NCI-H345 (cell line): ENCODE data around the gene CREG2.

ENCODE experiments used
- DNase-seq: peaks from one replicate; lab custom pipeline; 2025; lab: John Stamatoyannopoulos, UW

CREG2 gene, protein sequence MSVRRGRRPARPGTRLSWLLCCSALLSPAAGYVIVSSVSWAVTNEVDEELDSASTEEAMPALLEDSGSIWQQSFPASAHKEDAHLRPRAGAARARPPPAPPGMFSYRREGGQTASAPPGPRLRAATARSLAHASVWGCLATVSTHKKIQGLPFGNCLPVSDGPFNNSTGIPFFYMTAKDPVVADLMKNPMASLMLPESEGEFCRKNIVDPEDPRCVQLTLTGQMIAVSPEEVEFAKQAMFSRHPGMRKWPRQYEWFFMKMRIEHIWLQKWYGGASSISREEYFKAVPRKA

GRCh38 chr2:101387151-101387834 is at the start of gene CREG2:
TSS of gene CREG2 (minus strand) at chr2:101387503. CDS start at chr2:101387457, 46 bp downstream.
- peak; percentile 75 for DNase-seq

- no peak for DNase-seq
Observed at GRCh38 chr2:101435001-101435862, 47.9 kb upstream of the CREG2 start.

GRCh38 chr2:101433465-101433864 is 46.2 kb upstream of the CREG2 start:
- DNase-seq, result no peak

- DNase-seq, result no peak
Observed at GRCh38 chr2:101432411-101433181, 45.3 kb upstream of the CREG2 start.

GRCh38 chr2:101431486-101431885 is 44.2 kb upstream of the CREG2 start:
- no peak for DNase-seq

DNA sequence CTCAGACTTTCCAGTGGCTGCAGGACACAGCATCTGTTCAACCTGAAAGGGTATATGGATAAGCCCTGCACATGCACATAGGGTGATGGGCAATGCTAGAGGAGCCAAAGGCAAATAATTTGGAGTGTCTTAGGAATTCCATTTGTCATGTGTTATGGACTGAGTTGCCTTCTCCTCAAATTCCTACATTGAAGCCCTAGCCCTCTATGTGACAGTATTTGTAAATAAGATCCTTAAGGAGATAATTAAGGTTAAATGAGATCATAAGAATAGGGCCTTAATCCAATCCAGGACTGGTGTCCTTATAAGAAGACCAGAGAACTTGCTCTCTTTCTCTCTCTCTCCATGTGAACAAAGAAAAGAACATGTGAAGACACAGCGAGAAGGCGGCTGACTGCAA is 42.9 kb upstream of the CREG2 start:
- no peak for DNase-seq

GRCh38 chr2:101429453-101429852 is 42.1 kb upstream of the CREG2 start:
- no peak for DNase-seq

DNA sequence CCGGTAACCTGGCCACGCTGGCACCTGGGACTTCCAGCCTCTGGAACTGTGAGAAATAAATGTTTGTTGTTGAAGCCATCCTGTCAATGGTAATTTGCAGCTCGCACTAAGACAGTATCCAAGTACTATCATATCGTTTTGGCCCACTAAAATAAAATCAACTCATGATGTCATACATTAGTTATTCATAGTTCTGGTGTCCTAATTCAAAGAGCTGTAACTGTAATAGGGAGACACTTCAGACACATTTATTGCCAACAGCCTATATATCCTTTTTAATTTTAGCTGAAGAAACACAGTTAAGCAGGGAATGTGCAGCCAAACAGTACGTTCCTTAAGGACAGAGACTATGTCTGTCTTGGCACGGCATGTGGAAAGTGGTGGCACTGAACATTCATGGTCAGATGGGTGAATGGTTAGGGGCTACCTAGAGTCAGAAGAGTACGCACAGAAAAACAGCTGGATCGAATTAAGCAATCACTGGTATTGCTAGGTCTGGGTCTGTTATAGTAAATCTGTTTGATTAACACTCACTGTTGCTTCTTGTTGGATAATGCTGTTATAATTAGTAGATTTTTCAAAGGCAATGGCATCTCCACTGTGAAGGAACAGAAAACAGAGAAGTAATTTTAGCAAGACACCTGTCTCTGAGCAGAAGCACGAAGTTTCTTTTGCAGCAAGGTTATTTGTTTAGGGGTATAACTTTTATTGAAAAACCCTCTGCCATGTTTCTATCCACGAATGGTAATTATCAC is 41.3 kb upstream of the CREG2 start:
- DNase-seq, result no peak

DNA sequence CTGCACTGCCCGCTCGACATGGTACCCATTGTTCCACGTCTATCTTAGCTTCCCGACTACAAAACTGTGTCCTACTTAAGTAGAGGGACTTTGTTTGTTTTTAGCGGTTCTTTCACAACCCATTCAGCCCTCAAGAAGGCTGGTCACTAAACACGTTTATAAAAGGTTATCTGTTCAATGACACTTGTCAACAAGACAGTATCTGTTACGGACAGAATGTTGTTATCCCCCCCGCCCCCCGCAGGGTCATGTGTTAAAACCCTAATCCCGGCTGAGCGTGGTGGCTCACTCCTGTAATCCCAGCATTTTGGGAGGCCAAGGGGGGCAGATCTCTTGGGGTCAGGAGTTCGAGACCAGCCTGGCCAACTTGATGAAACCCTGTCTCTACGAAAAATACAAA is 40.4 kb upstream of the CREG2 start:
- DNase-seq, result no peak

DNA sequence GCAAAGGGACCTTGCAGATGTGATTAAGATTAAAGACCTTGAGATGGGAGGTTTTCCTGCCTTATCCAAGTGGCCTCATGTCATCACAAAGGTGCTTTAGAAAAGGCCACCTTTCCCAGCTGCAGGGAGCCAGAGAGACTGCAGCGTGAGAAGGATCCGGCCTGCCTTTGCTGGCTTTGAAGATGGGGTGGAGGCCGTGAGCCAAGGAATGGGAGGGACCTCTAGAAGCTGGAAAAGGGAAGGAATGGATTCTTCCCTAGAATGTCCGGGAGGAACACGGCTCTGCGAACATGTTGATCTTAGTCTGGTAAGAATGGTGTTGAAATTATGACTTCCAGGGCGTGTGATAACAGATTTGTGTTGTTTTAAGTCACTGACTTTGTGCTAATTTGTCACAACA is 39.9 kb upstream of the CREG2 start:
- DNase-seq, result no peak

GRCh38 chr2:101426822-101427221 is 39.5 kb upstream of the CREG2 start:
- DNase-seq, result no peak

GRCh38 chr2:101420623-101421022 is 33.3 kb upstream of the CREG2 start:
- no peak for DNase-seq

- peak; percentile 50 for DNase-seq
Observed at GRCh38 chr2:101419096-101419663, 31.9 kb upstream of the CREG2 start.

DNA sequence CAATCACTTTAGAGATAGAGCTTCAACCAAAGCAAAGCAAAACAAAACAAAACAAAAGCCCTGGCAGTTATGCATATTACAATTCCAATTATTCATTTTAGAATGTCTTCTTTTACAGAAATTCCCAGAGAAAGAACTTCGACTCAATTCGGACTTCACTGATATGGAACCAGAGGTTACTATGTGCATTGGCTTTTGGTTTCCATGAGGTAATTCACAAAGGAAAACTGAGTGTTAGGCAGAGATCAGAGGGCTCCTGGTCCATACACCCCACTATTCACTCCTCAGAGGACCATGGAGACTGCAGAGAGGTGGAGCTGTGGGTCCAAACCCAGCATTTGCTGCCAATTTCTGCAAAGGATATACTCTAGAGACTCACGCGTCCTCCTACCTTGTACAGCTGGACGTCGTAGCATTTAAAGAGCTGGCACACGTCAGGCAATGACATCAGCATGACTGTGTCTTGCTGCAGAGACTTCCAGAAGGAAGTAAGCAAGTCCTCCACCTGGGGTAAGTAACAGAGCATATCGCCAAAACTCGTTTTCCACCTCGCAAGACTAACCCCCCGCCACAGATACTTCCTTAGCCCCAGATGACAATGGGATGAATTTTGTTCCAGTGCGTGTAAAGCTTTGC is 31.3 kb upstream of the CREG2 start:
- DNase-seq, result no peak

DNA sequence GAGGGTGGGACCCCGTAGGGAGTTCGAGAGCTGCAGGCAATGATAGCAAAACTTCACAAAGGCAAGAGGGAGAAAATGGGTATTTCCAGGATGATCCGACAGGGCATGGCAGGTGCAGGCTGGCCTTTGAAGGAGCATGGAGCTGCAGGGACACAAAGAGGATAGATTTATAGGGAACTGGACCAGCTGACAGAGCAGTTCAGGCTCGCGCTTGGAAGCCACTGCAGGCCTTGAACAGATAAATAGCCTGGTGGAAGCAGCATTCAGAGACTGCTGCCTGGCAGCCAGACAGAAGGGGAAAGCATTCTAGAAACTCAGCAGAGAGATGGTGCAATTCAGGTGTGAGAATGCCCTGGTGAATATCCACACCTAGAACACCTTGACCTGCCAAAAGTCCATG is 29.3 kb upstream of the CREG2 start:
- DNase-seq, result no peak

DNA sequence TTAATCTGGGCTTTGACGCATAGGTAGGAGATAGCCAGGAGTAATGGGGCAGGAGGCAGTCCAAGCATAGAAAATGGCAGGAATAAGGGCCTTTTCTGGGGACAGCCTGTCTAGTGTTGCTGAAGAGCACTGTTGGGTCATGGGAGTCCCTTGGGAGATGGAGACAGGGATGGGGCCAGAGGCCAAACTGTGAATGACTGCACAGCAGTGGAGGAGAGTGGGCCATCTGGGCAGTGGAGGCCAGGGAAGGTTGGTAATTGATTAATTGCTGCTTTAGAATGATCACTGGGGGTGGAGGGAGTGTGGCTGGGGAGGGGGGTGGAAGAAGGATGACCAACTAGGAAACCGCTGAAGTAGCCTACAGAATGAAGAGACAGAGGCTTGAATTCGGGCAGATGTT is 28.6 kb upstream of the CREG2 start:
- no peak for DNase-seq

DNA sequence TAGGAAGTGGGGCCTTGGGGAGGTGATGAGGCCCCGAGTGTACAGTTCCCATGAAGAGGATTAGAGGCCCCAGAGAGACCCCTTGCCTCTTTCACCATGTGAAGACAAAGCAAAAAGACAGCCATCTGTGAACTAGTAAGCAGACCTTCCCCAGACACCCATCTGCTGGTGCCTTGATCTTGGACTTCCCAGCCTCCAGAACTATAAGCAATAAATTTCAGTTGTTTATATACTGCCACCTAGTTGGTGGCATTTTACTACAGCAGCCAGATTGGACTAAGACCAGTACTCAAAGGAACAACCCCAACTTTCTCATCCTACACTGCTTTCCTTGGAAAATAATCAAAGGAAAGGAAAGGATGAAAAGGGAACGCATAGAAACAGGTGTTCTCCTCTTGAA is 27.9 kb upstream of the CREG2 start:
- DNase-seq, result no peak

DNA sequence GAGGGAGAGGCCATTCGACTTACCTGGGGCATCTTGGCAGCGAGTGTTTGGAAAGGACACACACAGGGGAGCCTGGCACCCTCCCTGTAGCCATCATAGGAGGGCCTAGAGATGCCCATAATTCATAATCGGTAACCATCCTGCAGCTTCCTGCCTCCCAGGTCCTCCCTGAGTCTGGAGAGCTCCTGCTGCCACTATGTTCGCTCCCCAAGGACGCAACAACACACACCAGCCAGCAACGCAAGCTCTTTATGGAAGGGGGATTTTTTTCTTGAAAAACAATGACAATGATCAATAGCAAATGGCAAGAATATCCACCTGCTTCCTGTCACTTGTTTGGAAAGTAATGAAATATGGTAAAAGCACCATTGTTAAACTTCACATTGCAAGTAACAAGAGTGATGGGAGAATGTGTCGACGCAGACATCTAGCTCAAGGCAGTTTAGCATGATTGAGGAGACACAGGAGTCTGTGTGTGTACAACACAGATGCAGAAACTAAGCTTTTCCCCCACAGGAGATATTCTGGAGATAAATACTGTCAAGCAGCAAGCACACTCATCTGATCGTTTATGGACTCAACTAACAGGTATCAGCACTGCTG is 24.9 kb upstream of the CREG2 start:
- no peak for DNase-seq

DNA sequence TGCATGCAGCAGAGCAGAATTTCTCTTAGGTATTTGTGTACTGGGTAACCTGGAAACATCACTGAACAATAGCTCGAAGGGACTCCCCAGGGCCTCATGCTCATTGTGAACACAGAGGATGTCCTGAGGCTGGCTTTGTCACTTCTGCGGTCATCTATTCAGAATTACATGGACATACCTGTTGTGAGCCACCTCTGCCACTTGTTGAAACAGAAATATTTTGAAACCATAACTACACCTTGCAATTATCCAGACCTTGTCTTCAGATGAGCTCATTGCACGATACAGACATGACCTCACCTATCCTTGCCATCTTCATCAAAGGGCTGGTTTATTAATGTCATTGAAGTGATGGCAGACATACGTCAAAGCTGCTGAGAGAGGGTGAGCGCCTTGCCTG is 23.4 kb upstream of the CREG2 start:
- DNase-seq, result peak; percentile 51

GRCh38 chr2:101410114-101410513 is 22.8 kb upstream of the CREG2 start:
- no peak for DNase-seq
